Hematopoietic multipotent progenitor cell treated with erythropoietin and hydrocortisone succinate and interleukin-3 and kit ligand, for 15 days (in vitro differentiated cells): ENCODE measurements around the gene GNL1.
"Not testable (repeated sequence)": the region's sequence is repeated elsewhere in the genome, so short reads cannot be mapped to it uniquely, and the experiment has no call there.

Experiments
- DNase-seq: peaks from one replicate; pipeline ENCODE4 v3.0.0-alpha.2; 2015; ENCODE audit warnings: low spot score

The GNL1 gene

DNA sequence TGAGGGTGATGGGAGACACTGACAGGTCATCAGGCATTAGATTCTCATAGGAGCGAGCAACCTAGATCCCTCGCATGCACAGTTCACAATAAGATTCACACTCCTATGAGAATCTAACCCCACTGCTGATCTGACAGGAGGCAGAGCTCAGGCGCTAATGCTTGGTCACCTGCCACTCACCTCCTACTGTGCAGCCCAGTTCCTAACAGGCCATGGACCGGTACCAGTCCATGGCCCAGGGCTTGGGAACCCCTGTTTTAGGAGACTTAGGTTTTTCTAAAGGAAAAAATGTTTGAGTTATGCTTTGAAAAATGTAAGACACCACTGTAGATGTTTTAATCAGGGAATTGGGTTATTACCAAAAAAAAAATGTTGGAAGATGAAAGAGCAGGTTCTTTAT, 60.3 kb downstream of the GNL1 start:
- no peak for DNase-seq

DNA sequence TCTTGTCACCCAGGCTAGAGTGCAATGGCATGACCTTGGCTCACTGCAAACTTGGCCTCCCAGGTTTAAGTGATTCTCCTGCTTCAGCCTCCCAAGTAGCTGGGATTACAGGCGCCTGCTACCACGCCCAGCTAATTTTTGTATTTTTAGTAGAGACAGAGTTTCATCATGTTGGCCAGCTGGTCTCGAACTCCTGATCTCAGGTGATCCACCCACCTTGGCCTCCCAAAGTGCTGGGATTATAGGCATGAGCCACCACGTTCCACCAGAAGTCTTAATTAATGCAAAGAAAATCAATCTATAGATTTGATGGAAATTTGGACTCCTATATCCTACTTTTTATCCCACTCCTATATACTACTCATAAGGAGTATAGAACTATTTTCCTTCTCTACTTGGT, 61.2 kb downstream of the GNL1 start:
- DNase-seq, result not testable (repeated sequence)

DNA sequence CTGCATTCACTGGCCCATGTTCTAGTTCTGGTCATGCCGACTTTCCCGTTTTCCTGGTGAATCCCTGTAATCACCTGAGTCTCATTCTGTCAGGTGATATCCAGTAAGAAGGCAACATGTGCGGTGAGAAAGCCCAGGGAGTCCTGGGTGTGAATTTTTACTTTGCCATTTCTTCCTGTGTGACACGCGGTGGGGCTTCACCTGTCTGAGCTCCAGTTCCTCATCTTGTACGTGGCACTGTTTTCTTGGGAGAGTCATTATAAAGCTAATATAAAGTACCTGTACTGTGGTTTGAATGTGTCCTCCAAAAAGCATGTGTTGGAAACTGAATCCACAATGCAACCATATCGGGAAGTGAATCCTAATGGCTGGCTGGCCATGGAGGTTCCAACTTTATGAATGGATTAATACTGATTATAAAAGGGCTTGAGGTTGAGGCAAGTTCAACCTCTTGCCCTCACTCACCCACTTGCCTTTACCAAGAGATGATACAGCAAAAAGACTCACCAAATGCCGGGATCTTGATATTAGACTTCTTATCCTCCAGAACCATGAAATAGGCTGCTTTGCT, 61.9 kb downstream of the GNL1 start:
- no peak for DNase-seq

DNA sequence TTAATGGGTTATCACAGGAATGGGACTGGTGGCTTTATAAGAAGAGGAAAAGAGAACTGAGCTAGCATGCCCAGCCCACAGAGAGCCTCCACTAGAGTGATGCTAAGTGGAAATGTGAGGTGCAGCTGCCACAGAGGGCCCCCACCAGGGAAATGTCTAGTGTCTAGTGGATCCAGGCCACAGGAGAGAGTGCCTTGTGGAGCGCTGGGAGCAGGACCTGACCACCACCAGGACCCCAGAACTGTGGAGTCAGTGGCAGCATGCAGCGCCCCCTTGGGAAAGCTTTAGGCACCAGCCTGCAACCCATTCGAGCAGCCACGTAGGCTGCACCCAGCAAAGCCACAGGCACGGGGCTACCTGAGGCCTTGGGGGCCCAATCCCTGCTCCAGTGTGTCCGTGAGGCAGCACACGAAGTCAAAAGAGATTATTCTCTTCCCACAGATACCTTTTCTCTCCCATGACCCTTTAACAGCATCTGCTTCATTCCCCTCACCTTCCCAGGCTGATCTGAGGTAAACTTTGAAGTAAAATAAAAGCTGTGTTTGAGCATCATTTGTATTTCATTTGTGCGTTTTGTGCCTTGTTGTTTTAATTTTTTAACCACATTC, 62.5 kb downstream of the GNL1 start:
- no peak for DNase-seq

DNA sequence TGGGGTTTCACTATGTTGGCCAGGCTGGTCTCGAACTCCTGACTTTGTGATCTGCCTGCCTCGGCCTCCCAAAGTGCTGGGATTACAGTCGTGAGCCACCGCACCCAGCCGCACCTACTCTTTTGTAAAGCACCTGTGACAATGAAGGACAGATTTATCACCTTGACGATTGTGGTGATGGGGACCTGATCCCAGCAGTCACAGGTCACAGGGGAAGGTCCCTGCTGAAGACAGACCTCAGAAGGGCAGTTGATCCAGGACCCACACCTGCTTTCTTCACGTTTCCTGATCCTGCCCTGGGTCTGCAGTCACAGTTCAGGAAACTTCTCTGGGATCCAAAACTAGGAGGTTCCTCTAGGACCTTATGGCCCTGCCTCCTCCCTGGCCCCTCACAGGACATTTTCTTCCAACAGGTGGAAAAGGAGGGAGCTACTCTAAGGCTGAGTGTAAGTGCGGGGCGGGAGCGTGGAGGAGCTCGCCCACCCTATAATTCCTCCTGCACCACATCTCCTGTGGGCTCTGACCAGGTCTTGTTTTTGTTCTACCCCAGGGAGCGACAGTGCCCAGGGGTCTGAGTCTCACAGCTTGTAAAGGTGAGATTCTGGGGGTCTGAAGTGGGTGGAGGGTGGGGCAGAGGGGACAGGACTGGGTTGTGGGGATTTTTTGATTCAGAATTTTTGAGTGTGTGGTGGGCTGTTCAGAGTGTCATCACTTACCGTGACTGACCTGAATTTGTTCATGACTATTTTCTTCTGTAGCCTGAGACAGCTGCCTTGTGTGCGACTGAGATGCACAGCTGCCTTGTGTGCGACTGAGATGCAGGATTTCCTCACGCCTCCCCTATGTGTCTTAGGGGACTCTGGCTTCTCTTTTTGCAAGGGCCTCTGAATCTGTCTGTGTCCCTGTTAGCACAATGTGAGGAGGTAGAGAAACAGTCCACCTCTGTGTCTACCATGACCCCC, 64.0 kb downstream of the GNL1 start:
- DNase-seq, result no peak
